ENCODE measurements around the gene ZKSCAN1. TPM values are rescaled to one million over a fixed set of nuclear protein-coding genes. Genes with fewer than 3 reads are reported as not detected.
A peak's percentile ranks its signal among the peaks of the same experiment; 100 is the strongest.
"Not testable (repeated sequence)": the region's sequence is repeated elsewhere in the genome, so short reads cannot be mapped to it uniquely, and the experiment has no call there.

Gene ZKSCAN1
- 143 to 149 TPM (median 143 TPM) in 3 replicates for total RNA-seq

GRCh38 chr7:100015232-100016214 lies at the start of gene ZKSCAN1:
ZKSCAN1 (plus strand) TSS chr7:100015596; CDS start chr7:100023507, 7,911 bp downstream.
- Mint-ChIP-seq H3K27me3 (ENCODE audit: low read depth) (peaks cover 9% of the 10 kb centered on the region), H3K36me3 (peaks cover 3% of the 10 kb centered on the region), H3K4me3 (peak within 1 kb of the TSS; percentile 91), H3K27ac (peak within 1 kb of the TSS; percentile 93), H3K9me3 (no peaks in the 10 kb centered on the region), H3K4me1 (peaks cover 28% of the 10 kb centered on the region)
- peak; percentile 71 to 81 for DNase-seq (ENCODE audit: low spot score in 2 of 2, unreplicated experiment in 2 of 2)
- TF ChIP-seq CTCF (IDR thresholded peaks at IDR 0.05; ENCODE audit: unreplicated experiment), result no peak

- Mint-ChIP-seq H3K27me3 (ENCODE audit: low read depth) (peaks cover 60% of the 10 kb centered on the region), H3K4me1 (no peaks in the 10 kb centered on the region), H3K36me3 (no peaks in the 10 kb centered on the region), H3K4me3 (no peak overlapping the region), H3K9me3 (peaks cover 5% of the 10 kb centered on the region), H3K27ac (no peak overlapping the region)
- TF ChIP-seq CTCF (IDR thresholded peaks at IDR 0.05; ENCODE audit: unreplicated experiment), result no peak
- DNase-seq (ENCODE audit: low spot score in 2 of 2, unreplicated experiment in 2 of 2), result no peak
Observed at GRCh38 chr7:99969298-99969697, 46.1 kb upstream of the ZKSCAN1 start.

GRCh38 chr7:99969813-99970212 lies 45.6 kb upstream of the ZKSCAN1 start:
- H3K4me1 Mint-ChIP-seq; H3K27ac Mint-ChIP-seq; DNase-seq (ENCODE audit: low spot score in 2 of 2, unreplicated experiment in 2 of 2); H3K36me3 Mint-ChIP-seq; H3K9me3 Mint-ChIP-seq; H3K4me3 Mint-ChIP-seq: not testable (repeated sequence)
- peaks cover 55% of the 10 kb centered on the region for H3K27me3 Mint-ChIP-seq (ENCODE audit: low read depth)

- H3K4me1 Mint-ChIP-seq, result no peaks in the 10 kb centered on the region
- H3K4me3 Mint-ChIP-seq, result no peak overlapping the region
- no peak for DNase-seq (ENCODE audit: low spot score in 2 of 2, unreplicated experiment in 2 of 2)
- peaks cover 5% of the 10 kb centered on the region for H3K9me3 Mint-ChIP-seq
- H3K27me3 Mint-ChIP-seq (ENCODE audit: low read depth), result peaks cover 54% of the 10 kb centered on the region
- H3K36me3 Mint-ChIP-seq, result no peaks in the 10 kb centered on the region
- TF ChIP-seq CTCF (IDR thresholded peaks at IDR 0.05; ENCODE audit: unreplicated experiment), result no peak
- no peak overlapping the region for H3K27ac Mint-ChIP-seq
Observed at GRCh38 chr7:99971242-99971641, 44.2 kb upstream of the ZKSCAN1 start.

GRCh38 chr7:99973817-99974216 lies 41.6 kb upstream of the ZKSCAN1 start:
- H3K4me3 Mint-ChIP-seq, result not testable (repeated sequence)

GRCh38 chr7:99974681-99975080 lies 40.7 kb upstream of the ZKSCAN1 start:
- no peak for DNase-seq (ENCODE audit: low spot score in 2 of 2, unreplicated experiment in 2 of 2)
- Mint-ChIP-seq H3K36me3 (no peaks in the 10 kb centered on the region), H3K4me1 (no peaks in the 10 kb centered on the region), H3K4me3 (no peak overlapping the region), H3K27me3 (ENCODE audit: low read depth) (peaks cover 44% of the 10 kb centered on the region), H3K9me3 (peaks cover 5% of the 10 kb centered on the region), H3K27ac (no peak overlapping the region)
- TF ChIP-seq CTCF (IDR thresholded peaks at IDR 0.05; ENCODE audit: unreplicated experiment), result no peak

More at GRCh38 chr7:99973817-99974216, 41.6 kb upstream of the ZKSCAN1 start:
- not testable (repeated sequence) for DNase-seq (ENCODE audit: low spot score in 2 of 2, unreplicated experiment in 2 of 2); H3K36me3 Mint-ChIP-seq; H3K9me3 Mint-ChIP-seq; H3K4me1 Mint-ChIP-seq; H3K27ac Mint-ChIP-seq
- H3K27me3 Mint-ChIP-seq (ENCODE audit: low read depth), result peaks cover 45% of the 10 kb centered on the region
